Activated CD4-positive, alpha-beta T cell treated with anti-CD3 and anti-CD28 coated beads, Interleukin-2, amount 50 U/mL, for 48 hours (primary cell): ENCODE measurements around the gene BCL2.

ENCODE experiments used
- DNase-seq, 2 experiments: peaks; one replicate each; pipeline ENCODE4 v3.0.0-alpha.2; 2020

Gene BCL2

DNA sequence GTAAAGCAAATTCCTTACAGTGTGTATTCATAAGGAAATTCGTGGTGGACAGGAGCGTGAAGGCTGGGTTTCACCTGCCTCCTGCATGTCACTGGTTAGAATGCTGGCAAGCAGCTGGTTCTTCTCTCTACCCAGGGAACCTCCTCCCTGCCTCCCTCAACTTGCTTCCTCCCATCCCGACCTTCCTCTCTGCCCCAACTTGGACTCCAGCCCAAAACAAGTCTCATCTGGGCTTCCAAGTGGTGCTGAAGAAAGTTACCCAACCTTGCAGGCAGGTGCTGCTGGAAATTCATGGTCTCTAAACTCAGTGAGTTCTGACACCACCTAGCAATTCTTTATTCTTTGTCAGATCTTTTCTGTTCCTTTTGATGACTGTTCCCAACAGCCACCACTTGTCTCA is 184.5 kb downstream of the BCL2 start:
- no peak for DNase-seq

DNA sequence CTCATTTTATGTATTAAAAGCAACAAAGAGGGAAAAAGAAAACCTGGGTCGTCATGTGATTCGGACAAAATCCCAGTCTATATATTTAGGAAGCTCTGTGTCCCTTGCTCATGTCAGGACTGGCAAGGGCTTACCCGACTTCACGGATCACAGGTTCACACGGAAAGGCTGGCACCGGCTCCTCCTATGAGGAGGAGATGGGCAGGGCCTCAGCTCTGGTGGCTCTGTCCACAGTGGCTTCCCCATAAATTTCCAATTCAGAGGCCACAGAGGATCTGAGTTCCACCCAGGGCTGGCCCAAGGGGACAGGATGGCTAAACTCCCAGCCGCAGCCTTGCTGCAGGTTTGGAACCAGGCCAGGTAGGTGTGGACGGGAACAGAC is 186.8 kb downstream of the BCL2 start:
- no peak for DNase-seq

DNA sequence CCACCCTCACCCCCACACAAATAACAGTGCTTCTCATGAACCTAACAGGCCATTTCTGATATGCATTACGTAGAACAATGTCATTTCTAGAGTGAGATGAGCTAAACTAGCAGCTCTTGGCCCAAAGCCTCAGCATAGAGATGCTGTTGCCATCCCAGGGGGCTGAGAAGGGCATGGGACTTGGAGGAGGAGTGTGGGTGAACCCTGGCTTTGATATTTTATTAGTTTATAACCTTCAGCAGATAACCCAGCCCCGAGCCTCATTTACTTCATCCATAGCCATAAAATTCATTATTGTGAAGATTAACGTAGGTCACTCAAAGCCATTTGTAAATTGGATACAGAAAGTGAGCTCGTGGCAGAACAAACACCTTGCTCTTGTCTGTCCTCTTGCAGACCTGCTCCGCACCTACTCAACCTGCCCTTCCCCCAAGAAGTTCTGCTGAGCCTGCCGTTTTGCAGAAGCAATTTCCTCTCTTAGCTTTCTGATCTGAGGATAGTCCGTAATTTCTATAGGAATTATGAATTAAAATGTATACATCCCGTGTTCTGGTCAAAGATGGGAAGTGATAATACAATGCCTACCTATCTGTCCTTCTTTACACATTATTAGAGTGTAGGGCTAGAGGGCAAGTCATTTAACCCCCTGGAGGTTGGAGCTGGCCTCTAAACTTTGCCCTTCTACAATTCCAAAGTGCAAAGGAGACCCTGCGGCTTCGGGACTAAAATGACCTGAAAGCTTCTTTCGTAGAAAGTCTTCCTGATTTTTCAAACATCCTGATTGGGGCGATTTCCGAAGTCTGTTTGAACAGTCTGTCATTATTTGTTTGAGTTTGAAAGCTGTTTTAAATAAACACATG is 187.4 kb downstream of the BCL2 start:
- DNase-seq: no peak

DNA sequence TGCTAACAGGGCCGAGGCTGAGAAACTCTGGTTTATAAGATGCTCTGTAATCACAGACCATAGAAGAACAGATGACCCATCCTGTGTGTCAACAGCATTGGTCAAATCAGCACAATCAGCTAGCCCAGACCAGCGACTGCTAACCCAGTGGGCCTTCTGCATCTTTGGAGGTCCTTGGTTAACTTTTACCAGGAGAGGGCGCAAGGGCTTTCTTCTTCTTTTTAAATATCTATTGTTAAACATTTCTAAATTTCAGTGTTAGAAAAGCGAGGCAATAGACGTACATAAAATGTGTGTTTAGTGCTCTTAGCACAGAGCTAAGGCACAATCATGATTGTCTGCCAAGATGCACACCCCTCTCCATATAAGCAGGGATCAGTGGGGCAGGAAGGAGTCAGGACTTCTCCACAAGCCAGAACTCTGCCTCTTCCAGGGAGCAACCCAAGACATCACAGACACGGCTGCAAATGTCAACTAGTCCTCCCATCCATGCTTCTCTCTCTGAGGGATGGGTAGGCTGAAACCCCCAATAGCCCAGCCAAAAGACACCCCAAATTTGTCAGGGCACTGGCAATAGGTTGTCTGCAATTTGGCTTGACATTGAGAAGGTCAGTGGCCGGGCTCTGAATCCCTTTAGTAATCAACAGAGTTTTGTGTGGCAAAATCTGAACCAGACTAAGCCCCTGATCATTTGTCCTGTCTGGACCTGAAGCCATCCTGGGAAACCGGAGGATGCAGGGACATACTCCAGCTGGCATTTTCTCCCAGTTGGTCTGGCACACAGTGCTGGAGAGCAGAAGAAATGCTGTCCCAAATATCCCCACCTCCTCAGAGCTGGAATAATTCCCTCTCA is 188.2 kb downstream of the BCL2 start:
- peak; percentile 52 to 67 for DNase-seq

DNA sequence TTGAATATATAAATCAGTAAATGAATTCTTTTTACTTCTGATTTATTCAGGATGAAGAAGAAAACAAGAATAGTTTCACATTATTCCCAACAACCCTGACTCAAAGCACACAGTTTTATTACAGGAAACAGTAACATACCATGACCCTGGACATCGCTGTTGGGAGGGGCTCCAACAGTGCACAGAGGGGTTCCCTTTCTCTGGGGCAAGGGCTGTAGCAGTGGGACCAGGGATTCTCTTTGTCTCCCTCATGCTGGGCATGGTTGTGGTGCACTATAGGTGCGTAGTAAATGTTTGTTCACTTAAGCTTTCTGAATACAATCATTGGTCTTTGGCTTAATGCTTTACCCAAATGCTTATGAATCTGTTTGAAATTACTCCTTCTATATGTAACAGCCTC is 189.4 kb downstream of the BCL2 start:
- DNase-seq: no peak

DNA sequence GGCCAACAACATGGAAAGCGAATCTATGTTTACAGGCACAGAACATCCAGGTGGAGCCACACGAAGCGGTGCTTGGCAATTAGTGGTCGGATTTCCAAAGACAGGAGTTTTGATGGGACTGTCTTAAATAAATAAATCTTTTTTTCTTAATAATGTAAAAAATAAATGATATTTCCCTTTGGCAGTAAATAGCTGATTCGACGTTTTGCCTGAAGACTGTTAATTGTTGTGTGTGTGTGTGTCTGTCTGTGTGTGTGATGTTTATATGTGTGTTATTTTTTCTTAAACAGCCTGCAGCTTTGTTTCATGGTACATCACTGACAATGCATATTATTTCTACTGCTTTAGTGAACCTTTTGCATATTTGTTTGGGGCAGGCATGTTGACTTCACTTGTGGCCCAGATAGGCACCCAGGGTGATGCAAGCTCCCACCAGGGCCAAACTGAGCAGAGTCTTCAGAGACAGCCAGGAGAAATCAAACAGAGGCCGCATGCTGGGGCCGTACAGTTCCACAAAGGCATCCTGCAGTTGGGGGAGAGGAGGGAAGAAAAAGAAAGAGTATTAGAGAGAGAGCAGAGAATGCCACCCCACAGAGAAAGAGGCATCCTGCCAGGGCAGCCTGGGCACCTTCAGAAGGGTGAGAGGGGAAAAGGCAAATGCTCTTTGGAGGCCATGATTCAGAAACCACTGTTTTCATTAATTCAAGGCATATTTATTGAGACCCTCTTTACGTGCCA is 191.2 kb downstream of the BCL2 start:
- no peak for DNase-seq

DNA sequence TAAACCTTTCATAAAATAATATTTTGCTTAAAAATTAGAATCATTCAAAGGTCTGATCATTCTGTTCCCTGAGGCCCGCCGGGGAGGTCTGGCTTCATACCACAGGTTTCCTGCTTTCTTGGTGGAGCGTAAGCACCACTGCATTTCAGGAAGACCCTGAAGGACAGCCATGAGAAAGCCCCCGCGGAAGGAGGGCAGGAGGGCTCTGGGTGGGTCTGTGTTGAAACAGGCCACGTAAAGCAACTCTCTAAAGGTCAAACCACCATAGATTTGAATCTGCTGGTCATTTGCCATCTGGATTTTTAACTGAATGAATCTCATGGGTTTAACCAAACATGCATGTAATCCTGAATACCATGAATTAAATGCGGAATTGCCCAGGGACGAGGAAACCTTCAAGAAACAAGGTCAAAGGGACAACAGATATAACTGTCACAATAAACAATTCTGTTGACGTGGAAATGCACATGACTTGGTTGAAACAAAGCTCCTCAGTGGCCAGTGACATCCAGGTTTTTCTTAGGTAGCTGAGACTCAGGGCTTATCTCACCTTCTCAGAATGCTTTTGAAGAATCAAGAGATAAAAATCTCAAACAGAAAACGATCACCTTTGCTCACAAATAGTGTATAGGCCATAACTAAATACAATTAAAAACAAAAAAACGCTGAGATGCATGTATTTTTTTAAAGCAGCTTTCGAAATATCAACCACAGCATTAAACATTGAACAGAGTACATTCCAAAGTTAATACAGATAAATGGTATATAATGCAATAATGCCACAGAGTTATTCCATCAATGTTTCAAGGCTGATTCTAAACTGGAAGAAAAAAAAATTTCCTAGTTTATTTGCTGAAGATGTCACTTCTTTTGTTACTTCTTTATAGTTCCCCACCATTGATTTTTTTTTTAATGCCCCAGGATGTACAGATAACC is 193.2 kb downstream of the BCL2 start:
- no peak for DNase-seq

DNA sequence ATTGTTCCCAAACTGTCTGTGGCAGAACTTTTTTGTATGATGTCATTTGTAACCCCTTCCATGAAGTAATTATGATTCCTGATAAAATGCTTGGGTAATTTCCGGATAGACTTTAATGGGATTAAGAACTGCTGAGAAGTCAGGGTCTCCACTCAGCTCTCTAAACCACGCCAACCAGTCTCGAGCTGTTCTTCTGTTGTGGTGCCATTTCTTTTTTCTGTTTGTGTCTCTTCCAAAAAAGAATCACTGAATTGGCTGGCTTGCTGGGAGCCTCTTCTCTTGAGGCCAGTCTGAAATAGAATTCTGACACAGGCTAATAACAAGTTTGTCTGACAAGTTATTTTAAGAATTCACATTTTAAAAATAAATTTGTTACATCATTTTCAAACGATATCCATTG is 198.9 kb downstream of the BCL2 start:
- DNase-seq: no peak

DNA sequence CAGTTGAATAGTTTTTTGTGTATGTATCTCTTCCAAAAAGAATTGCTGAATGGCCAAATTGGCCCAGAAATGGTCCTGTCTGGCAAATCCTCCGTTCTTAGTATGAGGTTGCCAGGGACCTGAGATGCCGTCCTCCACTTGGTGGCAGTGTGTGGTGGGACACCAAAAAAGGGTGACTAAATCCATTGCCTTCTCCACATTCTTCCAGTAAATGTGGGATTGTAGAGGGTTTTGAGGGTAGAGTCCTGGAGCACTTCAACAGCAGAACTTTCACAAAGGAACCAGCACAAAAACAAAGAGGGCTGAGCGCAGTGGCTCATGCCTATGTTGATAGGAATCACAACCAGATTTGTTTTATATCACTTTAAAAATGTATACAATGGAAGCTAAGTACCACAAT is 199.9 kb downstream of the BCL2 start:
- DNase-seq: peak; percentile 34 to 45

DNA sequence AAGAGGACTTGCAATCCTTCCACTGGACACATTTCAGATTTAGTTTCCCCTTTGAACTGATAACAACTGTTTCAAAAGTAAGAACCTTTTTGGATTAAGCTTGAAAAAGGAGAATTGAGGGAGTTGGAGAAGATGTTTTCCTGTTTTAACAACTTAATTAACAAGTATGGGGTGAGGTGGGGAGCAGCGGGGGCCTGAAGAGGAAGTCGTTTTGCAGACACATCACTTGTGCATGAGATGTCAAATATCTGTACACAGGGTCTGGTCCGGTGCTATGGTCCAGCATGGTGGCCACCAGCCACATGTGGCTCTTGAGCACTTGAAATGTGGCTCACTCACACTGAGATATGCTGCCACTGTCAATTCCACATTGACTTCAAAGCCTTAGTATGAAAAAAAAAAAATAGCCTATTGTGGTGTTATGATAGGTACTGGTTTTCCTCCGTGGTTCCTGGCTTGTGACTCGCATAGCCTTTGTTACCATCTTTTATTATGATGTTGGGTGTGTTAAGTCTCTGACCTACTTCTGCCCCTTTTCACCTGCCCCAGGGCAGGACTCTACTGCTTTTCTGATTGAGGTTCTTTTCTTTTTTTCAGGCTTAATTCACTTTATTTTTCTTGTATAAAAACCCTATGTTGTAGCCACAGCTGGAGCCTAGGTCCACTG is 205.5 kb downstream of the BCL2 start:
- DNase-seq: no peak

DNA sequence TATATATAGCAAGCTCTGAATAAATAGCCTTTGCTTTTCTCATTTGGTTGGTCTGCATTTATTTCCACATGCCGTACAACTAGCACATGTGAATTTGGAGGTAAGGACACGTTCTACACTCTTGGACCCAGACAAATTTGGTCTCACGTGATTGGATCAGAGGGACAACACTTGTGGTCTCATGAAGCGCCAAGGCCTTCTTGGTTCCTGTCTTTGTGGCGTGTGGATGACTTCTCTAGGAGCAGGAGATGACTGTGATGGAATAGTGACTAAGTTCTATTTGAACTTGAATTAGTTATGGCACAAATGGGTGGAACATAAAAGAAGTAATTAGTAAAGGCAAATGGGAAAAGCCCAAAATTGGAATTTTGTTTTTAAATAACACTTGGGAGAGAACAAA is 206.9 kb downstream of the BCL2 start:
- DNase-seq: no peak

DNA sequence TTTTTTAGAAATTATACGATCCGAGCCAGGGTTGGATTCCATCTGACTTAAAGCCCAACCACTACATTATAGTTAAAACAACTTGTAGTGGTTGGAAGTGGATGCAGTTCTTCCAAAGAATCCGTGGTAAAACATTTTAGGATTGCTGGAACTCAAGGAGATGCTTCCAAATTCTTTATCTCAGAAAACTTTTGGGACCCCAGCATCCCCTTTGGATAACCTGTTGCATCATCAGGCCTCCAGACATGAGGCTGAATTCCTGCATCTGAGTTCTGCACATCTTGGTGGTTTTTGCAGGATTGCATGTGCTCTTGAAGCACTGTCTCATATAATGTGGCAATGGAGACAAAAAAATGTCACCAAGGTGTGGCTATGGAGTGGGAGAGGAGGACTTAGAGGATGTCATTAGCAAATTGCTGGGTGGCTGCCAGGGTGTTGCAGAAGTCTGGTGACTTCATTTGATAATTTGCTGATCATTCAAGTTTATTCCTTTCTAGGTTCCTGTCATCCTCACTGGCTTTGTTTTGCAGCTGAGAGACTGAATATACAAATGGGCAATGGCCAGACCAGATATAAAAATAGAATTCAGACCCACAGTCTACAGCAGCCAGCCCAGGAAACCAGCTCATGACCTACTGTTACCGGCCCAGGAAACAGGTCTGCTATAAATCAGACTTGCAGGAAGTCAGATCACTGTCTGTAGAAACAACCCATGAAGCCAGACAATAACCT is 207.7 kb downstream of the BCL2 start:
- no peak for DNase-seq

DNA sequence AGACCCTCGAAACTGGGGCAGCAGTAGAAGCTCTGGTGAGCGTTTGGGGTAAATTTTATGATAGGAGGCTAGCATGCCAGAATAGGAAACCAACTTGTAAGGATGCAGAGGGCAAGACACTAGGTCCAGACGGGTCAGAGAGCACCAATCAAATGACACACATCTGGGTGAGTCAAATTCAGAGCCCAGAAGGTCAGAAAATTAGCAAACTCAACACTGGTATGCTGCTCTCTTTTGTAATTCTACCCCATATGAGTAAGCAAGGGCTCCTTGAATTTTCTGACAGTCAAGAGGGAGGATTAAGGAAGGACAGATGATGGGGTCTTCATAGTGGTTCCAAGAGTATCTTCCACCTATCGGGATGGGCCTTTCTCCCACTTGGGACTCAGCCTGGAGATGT is 209.8 kb downstream of the BCL2 start:
- DNase-seq: no peak

DNA sequence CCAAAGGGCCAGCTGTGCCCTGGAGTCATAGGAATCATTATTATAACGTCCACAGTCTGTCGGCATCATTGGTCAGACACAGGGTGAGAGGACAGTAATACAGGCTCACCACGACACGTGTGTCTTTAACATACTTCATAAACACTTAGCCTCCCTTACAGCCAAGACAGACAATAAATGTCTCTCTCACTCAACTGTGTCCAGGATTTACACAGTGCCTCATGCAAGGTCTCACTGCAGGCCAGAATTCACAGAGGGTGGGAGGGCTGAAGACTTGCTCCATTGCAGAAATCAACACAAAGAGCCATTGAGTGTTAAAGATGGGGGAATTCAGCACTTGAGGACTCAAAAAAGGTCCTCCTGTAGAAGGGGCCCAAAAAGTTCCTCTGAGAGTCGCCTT is 210.5 kb downstream of the BCL2 start:
- no peak for DNase-seq

DNA sequence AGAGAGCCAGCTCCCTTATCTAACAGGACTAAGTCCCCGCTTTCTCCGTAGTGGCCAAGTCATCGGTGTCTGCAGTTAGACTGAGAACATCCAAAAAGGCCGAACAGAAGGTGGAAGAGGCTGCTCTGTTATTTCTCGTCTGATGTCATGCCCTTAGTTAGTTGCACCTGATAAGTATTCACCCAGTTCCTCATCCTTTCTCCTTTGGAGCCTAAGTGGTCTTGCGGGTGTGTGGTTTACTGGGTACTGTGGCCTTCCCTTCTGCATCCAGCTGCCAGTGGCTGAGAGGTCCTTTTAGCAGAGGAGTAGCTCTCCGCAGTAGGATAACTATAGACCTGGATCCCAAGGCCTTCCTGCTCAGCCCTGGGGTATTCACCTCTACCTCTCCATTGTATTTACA is 211.6 kb downstream of the BCL2 start:
- no peak for DNase-seq

DNA sequence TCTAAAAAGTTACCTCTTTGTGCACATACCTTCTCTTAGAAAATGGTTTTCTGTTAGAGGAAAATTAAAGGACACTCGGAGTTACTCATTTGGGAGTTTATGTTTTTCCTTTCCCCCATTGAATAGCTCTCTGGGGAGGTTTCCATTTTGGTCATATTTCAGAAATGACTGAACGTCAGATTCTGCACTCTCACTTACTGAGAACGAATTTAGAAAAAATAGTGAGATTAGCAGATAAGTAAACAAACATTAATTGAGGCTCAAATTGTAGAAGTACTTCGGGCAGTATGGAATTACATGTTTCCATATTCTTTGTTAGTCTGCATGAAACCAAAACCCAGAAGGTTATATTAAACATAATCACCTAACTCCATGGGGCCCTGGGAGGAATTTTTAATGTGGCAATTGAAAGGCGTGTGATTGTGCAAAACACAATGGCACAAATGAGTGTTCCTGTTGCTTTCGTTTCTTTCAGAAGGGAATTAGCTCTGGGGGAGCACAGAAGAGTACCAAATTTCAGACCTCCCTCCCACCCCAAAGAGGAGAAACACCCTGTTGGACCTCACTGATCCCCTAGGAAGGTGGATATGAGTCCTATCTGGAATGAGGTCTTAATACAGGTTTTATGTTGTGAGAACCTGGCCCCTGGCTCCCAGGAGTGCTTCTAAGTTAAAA is 212.3 kb downstream of the BCL2 start:
- no peak for DNase-seq

DNA sequence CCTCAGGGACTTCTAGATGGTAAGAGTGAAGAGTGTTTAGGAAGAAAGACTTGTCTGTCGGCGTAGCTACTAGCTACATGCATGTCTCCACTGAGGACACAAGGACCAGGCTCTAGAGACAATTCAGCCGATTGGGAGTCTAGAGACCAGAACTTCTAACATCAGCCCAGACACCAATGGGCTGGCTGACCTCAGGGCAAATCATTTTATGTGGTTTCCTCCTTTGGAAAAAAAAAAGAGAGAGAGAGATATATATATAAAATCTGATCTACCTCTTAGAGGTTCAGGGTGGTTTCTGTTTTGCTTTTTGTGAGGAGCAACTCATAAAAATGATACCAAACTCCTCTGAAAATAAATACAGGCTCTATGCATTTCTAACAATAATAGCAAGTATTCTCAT is 212.8 kb downstream of the BCL2 start:
- no peak for DNase-seq

DNA sequence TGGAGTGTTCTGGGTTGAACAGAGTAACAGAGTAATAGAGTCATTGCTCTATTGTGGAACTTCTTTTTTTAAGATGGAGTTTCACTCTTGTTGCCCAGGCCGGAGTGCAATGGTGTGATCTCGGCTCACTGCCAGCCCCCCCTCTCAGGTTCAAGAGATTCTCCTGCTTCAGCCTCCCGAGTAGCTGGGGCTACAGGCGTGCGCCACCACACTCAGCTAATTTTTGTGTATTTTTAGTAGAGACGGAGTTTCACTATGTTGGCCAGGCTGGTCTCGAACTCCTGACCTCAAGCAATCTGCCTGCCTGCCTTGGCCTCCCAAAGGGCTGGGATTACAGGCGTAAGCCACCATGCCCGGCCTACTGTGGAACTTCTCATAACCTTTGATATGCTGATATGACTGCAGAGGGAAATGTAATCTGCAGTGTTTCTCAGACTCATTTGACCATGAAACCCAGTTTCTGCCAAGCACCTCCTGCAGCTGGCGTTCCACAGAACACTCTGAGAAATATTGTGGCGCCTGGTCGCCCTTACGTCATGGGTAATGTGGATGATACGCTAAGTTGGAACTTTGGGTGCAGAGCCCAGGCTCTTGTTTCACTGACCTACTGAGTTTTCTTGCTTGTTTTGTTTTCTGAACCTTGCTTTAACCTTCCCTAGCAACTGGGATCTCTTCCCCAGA is 213.8 kb downstream of the BCL2 start:
- DNase-seq: no peak

DNA sequence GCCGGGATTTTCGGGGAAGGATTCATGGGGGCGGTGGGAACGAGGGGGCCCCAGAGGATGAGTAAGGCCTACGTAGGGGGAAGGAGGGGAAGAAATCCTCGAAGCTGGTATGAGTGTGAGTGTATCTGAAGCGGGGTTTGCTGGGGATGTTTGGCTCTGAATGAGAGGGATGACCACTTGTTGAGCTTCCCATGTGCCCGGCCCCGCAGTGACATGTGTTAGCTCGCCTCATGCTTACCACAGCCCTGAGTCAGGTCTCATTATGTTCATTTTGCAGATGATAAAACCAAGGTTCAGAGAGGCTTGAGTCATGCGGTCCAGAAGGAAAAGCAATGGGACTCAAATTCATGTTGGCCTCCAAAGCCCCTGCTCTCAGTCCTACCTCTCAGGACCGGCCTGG is 214.7 kb downstream of the BCL2 start:
- DNase-seq: no peak
